ENCODE results near the gene DNASE2B.

Gene DNASE2B

DNA sequence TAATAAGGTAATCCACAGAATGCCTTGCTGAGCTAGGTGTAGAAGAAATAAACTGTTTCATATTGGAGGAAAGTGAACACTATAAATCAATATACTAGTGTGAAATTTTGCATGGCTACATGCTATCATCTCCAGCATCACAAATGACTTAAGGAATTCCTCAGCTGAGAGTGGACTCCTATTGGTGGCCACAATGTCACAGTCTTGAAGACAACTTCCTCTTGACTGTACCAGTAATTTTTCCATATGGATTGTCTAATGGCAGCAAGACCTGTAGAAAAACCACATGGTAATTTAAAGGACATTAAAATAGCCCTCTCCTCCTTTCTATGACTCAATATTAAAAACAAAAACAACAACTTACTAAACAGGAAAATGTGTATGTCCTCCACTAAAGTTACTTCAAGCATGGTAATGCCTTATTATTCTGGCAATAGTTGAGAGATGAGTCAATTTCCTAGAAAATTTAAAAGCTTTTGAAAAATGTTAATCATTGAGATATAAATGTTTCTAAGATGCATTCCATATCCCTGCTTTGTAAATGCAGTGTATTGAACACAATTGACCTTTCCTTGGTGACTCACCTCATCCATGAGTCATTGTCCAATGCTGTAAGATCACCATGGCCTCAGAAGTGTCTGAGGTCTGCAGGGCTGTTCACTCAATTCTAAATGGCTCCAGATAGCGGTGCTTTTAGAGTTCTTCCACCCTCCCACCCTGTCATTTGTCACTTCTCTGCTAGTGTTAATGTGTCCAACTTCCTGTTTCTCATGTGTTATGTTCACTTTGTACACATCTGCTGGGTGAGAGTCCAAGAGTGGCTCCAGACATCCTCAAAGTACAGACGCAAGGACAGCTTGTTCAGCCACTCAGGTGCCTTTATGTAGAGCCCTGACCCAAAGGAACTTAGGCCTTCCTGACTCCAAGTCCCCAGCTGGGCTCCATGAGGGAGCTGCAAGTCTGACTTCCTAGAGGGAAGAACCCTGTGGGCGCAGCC lies 32.8 kb upstream of the DNASE2B start:
- no peaks in the 10 kb centered on the region for H3K79me2 ChIP-seq
- no peak overlapping the region for H3K9ac ChIP-seq
- no peaks in the 10 kb centered on the region for H3K9me3 ChIP-seq (ENCODE audit: control insufficient read depth, low read length)
- no peak overlapping the region for H3K27ac ChIP-seq
- no peak overlapping the region for H3K4me2 ChIP-seq (ENCODE audit: low read length)
- TF ChIP-seq CTCF (IDR thresholded peaks at IDR 0.05) = no peak
- H3K27me3 ChIP-seq (ENCODE audit: control insufficient read depth, insufficient read depth, low read length) = no peaks in the 10 kb centered on the region
- no peak overlapping the region for H3K4me3 ChIP-seq (ENCODE audit: low read depth, low read length)
- no peaks in the 10 kb centered on the region for H3K36me3 ChIP-seq (ENCODE audit: control insufficient read depth, insufficient read depth, low read length)
- H3K4me1 ChIP-seq = no peaks in the 10 kb centered on the region
- H2AFZ ChIP-seq = no peak overlapping the region

GRCh38 chr1:84366786-84367185 lies 31.5 kb upstream of the DNASE2B start:
- no peak for TF ChIP-seq CTCF (IDR thresholded peaks at IDR 0.05)
- no peak overlapping the region for H3K9ac ChIP-seq
- H3K27me3 ChIP-seq (ENCODE audit: control insufficient read depth, insufficient read depth, low read length) = no peaks in the 10 kb centered on the region
- H2AFZ ChIP-seq = no peak overlapping the region
- H3K4me3 ChIP-seq (ENCODE audit: low read depth, low read length) = no peak overlapping the region
- H3K4me2 ChIP-seq (ENCODE audit: low read length) = no peak overlapping the region
- H3K36me3 ChIP-seq (ENCODE audit: control insufficient read depth, insufficient read depth, low read length) = no peaks in the 10 kb centered on the region
- H3K4me1 ChIP-seq = no peaks in the 10 kb centered on the region
- no peak overlapping the region for H3K27ac ChIP-seq
- no peaks in the 10 kb centered on the region for H3K79me2 ChIP-seq
- no peaks in the 10 kb centered on the region for H3K9me3 ChIP-seq (ENCODE audit: control insufficient read depth, low read length)

GRCh38 chr1:84367219-84367618 lies 31.1 kb upstream of the DNASE2B start:
- Histone ChIP-seq H3K27me3 (ENCODE audit: control insufficient read depth, insufficient read depth, low read length) (no peaks in the 10 kb centered on the region), H3K4me2 (ENCODE audit: low read length) (no peak overlapping the region), H3K9ac (no peak overlapping the region), H2AFZ (no peak overlapping the region), H3K4me3 (ENCODE audit: low read depth, low read length) (no peak overlapping the region), H3K36me3 (ENCODE audit: control insufficient read depth, insufficient read depth, low read length) (no peaks in the 10 kb centered on the region), H3K4me1 (no peaks in the 10 kb centered on the region), H3K9me3 (ENCODE audit: control insufficient read depth, low read length) (no peaks in the 10 kb centered on the region), H3K27ac (no peak overlapping the region), H3K79me2 (no peaks in the 10 kb centered on the region)
- TF ChIP-seq CTCF (IDR thresholded peaks at IDR 0.05) = no peak

GRCh38 chr1:84368441-84368840 lies 29.8 kb upstream of the DNASE2B start:
- Histone ChIP-seq H3K27ac (no peak overlapping the region), H3K4me2 (ENCODE audit: low read length) (no peak overlapping the region), H3K36me3 (ENCODE audit: control insufficient read depth, insufficient read depth, low read length) (no peaks in the 10 kb centered on the region), H3K4me3 (ENCODE audit: low read depth, low read length) (no peak overlapping the region), H2AFZ (no peak overlapping the region), H3K27me3 (ENCODE audit: control insufficient read depth, insufficient read depth, low read length) (no peaks in the 10 kb centered on the region), H3K4me1 (no peaks in the 10 kb centered on the region), H3K9ac (no peak overlapping the region), H3K9me3 (ENCODE audit: control insufficient read depth, low read length) (no peaks in the 10 kb centered on the region), H3K79me2 (no peaks in the 10 kb centered on the region)
- no peak for TF ChIP-seq CTCF (IDR thresholded peaks at IDR 0.05)
